Muscle of leg (tissue), 11 donors: ENCODE results near the gene RHEX. TPM values are rescaled to one million over a fixed set of nuclear protein-coding genes. Genes with fewer than 3 reads are reported as not detected.

Experiments
- DNase-seq: peaks from one replicate; pipeline ENCODE4 v3.0.0; 2013
- H3K27ac ChIP-seq: one replicate; pipeline ENCODE4 v1.5.1; 2013; ENCODE audit warnings: mild to moderate bottlenecking, low read length, control low read depth
- H3K27me3 ChIP-seq: one replicate; pipeline ENCODE4 v1.6.1; 2013; ENCODE audit warnings: low read length; ENCODE audit not compliant: control insufficient read depth, insufficient read depth
- H3K36me3 ChIP-seq: one replicate; pipeline ENCODE4 v1.6.1; 2013; ENCODE audit warnings: low read length; ENCODE audit not compliant: control insufficient read depth, insufficient read depth
- H3K4me1 ChIP-seq: one replicate; pipeline ENCODE4 v1.6.1; 2013; ENCODE audit warnings: low read length; ENCODE audit not compliant: control insufficient read depth, insufficient read depth
- H3K4me3 ChIP-seq: one replicate; pipeline ENCODE4 v1.5.1; 2013; ENCODE audit warnings: low read length, control low read depth
- H3K9me3 ChIP-seq: replicated peaks from 2 replicates; pipeline ENCODE4 v1.6.1; 2013; ENCODE audit warnings: low read depth, low read length; ENCODE audit not compliant: control insufficient read depth
- WGBS: methylation state at CpG from one replicate; pipeline ENCODE4 v1.1.5; 2013; ENCODE audit warnings: missing lambda C conversion rate; ENCODE audit not compliant: insufficient coverage; 5-methylcytosine and 5-hydroxymethylcytosine counted together
- polyA plus RNA-seq, 8 donors: library from polyadenylated mRNA; unstranded; fragments of 120-200 nt; gene quantifications; one replicate each; pipeline versions ENCODE4 v1.2.1 to v1.2.3, GENCODE V29; 2013; ENCODE audit warnings: inconsistent platforms in 1 of 8, low replicate concordance in 1 of 8; ENCODE audit not compliant: insufficient read length in 8 of 8, insufficient read depth in 1 of 8
- total RNA-seq: library from RNA; stranded (reverse); fragments of 120-200 nt; gene quantifications from one replicate; pipeline ENCODE4 v1.2.4, GENCODE V29; 2013

The RHEX gene
- total and polyA plus RNA-seq, 9 donors, result 0.17 to 0.65 (median 0.36) TPM

DNA sequence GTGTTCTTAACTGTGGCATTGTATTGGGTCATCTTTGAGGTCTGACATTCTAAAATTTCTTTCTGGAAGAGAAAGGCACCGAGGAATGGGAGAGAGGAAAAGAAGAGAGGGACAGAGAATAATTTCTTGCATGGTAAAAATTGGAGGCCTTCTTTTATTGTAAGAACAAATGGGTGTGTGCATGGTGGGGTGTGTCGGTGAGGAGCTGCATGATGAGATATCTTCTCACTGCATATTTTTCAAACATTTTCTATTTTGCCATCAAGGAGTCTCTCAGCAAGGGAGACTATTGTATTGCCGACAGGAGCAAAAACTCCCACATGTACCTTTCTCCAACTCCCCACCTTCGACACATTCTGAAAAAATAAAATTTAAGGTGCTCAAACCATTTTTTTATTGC, 22.8 kb upstream of the RHEX start:
- 83% methylated on average over 2 of the region's 4 CpGs for WGBS
- Histone ChIP-seq H3K9me3 (peaks cover 3% of the 10 kb centered on the region), H3K27me3 (peaks cover 3% of the 10 kb centered on the region), H3K27ac (no peak overlapping the region), H3K4me3 (no peak overlapping the region), H3K4me1 (peaks cover 3% of the 10 kb centered on the region), H3K36me3 (no peaks in the 10 kb centered on the region)
- no peak for DNase-seq

DNA sequence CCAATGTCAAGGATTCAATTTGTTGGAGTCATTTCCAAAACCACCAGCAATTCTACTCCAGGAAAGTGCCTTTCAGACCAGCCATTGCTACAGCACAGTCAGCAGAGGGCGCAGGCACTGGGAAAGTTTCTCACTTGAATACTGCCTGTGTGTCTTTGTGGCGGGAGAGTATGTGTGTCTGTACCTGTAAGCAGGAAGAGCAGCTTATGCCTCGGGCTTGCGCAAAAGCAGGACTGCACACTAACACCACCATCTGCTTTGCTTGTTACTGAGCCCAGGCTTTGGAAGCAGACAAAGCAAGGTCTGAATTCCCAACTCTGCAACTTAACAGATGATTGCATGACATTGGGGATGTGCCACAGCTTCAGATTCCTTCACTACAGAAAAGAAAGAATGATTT, 22.3 kb upstream of the RHEX start:
- no peak overlapping the region for H3K27ac ChIP-seq
- no peaks in the 10 kb centered on the region for H3K36me3 ChIP-seq
- peaks cover 3% of the 10 kb centered on the region for H3K4me1 ChIP-seq
- H3K4me3 ChIP-seq, result no peak overlapping the region
- H3K9me3 ChIP-seq, result peaks cover 3% of the 10 kb centered on the region
- peak; percentile 86 for DNase-seq
- H3K27me3 ChIP-seq, result peaks cover 4% of the 10 kb centered on the region
- no CpG with 5 or more reads among the region's 4 CpGs for WGBS

DNA sequence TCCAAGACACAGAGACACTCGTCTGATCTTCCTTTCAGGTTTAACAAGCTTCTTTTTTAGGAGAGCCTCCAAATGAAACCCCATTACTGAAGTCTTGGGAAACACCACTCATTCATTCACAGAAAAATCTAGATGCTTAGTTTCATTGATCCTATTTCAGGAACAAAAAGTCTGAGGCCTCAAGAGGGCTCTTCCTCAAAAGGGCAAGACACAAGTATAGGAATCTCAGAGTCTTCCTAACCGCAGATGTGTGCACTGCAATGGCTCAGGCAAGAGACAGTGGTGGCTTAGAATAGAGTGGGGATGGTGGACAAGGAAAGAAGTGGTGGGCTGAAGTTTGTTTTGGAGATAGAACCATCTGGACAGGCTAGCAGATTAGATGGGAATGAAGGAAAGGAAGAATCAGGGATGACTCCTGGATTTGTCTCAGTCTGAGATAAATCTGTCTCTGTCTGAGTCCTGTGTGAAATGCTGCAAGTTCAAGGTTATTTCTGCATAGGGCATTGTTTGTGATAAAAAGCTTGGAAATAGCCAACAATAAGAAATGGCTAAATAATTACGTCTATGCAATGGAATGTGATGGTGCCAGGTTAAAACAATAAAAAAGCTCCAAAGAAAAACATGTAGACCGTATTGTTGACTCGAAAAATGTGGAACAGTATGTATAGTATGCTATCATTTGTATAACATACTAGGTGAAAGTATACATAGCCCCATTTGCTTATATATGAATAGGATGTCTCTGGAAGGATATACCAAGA, 20.4 kb upstream of the RHEX start:
- DNase-seq, result peak; percentile 35
- no peaks in the 10 kb centered on the region for H3K36me3 ChIP-seq

DNA sequence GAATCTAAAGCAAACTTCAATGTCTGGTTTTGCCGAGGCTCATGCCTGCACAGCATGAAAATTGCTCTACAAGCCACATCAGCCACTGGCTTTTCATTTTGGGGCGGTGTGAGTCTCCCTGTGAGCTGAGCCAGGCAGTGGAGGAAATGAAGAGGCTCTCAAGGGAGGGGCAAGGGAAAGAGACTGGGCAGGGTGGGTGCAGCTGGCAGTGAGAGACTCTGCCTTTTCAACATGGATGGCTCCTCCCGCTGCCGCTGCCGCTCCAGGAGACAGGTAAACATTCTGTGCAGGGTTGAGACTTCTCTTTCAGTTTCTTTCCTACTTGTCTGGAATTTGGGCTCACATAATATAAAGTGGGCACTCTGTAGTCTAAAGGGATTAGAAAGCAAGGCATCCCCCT, 17.9 kb upstream of the RHEX start:
- H3K27ac ChIP-seq, result no peak overlapping the region
- 18% methylated on average over 2 of the region's 5 CpGs for WGBS

More for the DNA sequence above, 20.4 kb upstream of the RHEX start:
- H3K9me3 ChIP-seq, result peaks cover 3% of the 10 kb centered on the region
- peaks cover 4% of the 10 kb centered on the region for H3K27me3 ChIP-seq
- H3K4me1 ChIP-seq, result peaks cover 5% of the 10 kb centered on the region
- WGBS, result 49% methylated on average over 2 of the region's 5 CpGs
- no peak overlapping the region for H3K27ac ChIP-seq
- H3K4me3 ChIP-seq, result no peak overlapping the region

DNA sequence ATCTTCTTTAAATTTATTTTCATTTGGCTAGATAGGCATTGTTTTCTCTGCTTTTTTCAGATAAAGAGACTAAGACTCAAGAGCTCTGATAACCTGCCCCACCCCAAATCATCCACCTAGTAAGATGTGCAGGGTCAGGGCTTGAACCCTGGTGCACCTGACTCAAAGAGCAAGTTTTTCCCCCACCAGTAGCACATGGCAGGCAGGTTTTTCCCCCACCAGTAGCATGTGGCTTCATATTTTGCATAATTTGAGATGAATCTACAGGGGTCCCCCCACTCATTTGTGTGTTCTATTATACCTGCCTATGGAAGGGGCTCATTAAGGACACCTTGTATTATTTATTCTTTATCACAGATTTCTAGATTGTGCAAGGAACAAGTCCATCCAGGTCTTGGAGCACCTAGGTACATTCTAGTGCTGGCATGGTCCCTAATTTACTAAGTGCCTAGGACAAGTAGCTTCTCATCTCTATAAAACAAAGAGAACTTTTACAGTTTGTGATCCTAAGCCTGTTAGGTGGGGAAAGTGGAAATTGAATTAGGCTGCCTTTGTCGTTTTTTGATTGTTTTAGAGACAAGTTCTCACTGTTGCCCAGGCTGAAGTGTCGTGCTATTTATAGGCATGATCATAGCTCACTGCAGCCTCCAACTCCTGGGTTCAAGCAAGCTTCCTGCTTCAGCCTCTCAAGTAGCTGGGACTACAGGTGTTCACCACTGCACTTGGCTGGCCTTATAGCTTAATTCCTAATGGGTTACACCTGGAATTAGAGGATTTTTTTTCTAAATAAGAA, 16.1 kb upstream of the RHEX start:
- H3K36me3 ChIP-seq, result no peaks in the 10 kb centered on the region
- H3K27ac ChIP-seq, result no peak overlapping the region
- H3K4me1 ChIP-seq, result peaks cover 5% of the 10 kb centered on the region
- H3K27me3 ChIP-seq, result peaks cover 15% of the 10 kb centered on the region
- peaks cover 3% of the 10 kb centered on the region for H3K9me3 ChIP-seq
- DNase-seq, result no peak
- no peak overlapping the region for H3K4me3 ChIP-seq
- 32% methylated on average over 2 of the region's 2 CpGs for WGBS

More for the DNA sequence above, 17.9 kb upstream of the RHEX start:
- Histone ChIP-seq H3K4me3 (no peak overlapping the region), H3K36me3 (no peaks in the 10 kb centered on the region), H3K27me3 (peaks cover 7% of the 10 kb centered on the region), H3K4me1 (peaks cover 8% of the 10 kb centered on the region), H3K9me3 (peaks cover 3% of the 10 kb centered on the region)
- no peak for DNase-seq

DNA sequence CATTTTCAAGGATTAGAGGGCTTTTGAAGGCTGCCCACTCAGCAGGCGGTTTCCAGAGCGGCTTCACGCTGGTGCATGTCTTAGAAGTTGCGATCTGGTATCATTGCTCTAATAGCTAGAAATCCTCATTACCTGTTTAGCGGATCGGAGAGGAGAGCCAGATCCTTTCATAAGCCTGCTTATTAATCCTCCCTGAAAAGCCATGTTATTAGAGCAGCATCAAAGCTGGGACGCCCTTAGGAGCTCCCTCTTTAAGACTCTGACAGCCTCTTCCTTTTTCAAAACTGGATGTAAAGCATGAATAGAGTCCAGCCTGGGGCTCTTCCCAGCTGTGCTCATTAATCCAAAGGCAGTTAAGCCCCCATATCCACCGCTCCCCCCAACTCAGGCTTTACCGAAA, 15.4 kb upstream of the RHEX start:
- Histone ChIP-seq H3K4me3 (no peak overlapping the region), H3K4me1 (peaks cover 5% of the 10 kb centered on the region), H3K9me3 (peaks cover 3% of the 10 kb centered on the region), H3K36me3 (no peaks in the 10 kb centered on the region), H3K27me3 (peaks cover 15% of the 10 kb centered on the region), H3K27ac (no peak overlapping the region)
- DNase-seq, result no peak
- 70% methylated on average over 7 of the region's 9 CpGs for WGBS

DNA sequence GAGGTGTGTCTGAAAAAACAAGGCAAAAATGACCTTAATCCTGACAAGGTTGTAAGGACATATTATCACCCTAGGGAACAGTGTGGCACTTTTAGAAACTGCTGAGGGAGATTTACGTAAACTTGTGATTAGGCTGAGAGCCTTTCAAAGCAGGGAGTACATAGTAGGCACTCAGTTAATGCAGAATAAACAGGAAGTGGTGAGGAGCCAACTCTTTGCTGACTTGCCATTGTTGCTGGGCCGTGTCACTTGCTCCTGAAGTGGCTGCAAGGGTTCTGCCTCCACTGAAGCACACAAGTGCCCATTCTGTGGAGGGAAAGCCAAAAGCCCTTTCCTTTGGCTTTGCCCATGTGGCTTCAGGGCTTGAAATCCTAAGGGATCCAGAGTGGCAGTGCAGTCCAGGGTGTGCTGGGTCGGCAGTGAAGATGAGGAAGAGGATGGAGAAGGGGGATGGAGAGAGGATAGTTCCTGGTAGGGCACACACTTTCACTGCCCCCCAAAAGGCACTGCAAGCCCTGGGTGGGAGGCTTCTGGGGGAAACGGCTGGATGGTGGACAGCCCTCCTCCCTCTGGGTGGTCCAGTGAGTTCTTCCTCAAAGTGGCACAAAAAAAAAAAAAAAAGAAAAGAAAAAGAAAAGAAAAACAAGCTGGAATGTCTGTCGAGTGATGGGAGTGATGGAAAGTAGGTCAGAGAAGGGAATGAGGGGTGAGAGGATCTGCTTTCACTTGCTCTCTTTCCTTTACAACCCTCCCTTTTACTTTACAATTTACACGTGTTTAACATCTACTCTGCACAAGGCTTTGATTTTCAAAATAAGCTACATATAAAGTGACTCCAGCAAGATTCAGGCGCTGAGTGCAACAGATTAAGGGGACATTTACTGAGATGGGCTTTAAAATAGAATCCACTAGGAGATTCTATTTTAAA, 13.7 kb upstream of the RHEX start:
- DNase-seq, result no peak
- H3K27me3 ChIP-seq, result peaks cover 15% of the 10 kb centered on the region
- no peak overlapping the region for H3K4me3 ChIP-seq
- H3K36me3 ChIP-seq, result no peaks in the 10 kb centered on the region
- H3K27ac ChIP-seq, result no peak overlapping the region
- WGBS, result 52% methylated on average over 2 of the region's 7 CpGs
- H3K4me1 ChIP-seq, result peaks cover 5% of the 10 kb centered on the region
- H3K9me3 ChIP-seq, result no peaks in the 10 kb centered on the region

DNA sequence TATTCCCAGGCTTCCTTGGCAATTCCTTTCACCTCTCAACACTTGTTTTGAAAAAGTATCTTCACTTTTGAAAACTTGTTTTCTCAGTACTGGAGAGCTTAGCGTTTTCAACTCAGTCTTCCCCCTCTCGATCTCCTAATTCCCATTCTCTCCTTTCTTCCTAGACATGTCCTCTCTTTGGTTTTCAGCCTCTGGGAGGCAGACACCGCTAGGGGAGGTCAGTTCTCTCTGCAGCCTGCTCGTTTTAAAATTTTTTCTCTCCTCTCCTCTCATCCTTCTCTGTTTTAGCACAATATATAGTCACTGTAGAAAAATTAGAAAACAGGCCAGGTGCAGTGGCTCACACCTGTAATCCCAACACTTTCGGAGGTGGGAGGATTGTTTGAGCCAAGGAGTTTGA, 12.6 kb upstream of the RHEX start:
- no peaks in the 10 kb centered on the region for H3K36me3 ChIP-seq
- H3K27me3 ChIP-seq, result peaks cover 11% of the 10 kb centered on the region
- DNase-seq, result no peak
- H3K9me3 ChIP-seq, result no peaks in the 10 kb centered on the region
- 20% methylated on average over 2 of the region's 5 CpGs for WGBS
- H3K4me1 ChIP-seq, result peaks cover 5% of the 10 kb centered on the region
- no peak overlapping the region for H3K27ac ChIP-seq
- no peak overlapping the region for H3K4me3 ChIP-seq

DNA sequence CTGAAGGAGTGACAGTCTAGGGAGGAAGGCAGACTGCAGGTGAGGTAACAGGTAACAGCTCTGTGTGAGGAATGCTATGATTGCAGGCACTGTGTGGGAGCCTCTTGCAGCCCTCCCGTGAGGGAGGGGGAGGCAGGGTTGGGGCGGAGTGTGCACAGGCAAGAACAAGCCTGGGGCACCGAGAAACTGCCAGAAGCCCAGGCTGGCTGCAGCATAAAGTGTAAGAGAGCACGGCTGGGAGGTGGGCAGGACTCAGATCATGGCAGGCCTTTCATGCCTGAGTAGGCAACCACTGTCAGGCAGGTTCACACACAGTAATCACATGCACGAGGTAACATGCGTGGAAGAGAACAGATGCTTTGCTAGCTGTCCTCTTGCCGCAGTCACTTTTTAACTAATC, 11.3 kb upstream of the RHEX start:
- peaks cover 11% of the 10 kb centered on the region for H3K27me3 ChIP-seq
- WGBS, result 6% methylated on average over 3 of the region's 7 CpGs
- no peaks in the 10 kb centered on the region for H3K9me3 ChIP-seq
- H3K36me3 ChIP-seq, result no peaks in the 10 kb centered on the region
- DNase-seq, result no peak
- H3K4me1 ChIP-seq, result peaks cover 5% of the 10 kb centered on the region
- H3K27ac ChIP-seq, result no peak overlapping the region
- no peak overlapping the region for H3K4me3 ChIP-seq

DNA sequence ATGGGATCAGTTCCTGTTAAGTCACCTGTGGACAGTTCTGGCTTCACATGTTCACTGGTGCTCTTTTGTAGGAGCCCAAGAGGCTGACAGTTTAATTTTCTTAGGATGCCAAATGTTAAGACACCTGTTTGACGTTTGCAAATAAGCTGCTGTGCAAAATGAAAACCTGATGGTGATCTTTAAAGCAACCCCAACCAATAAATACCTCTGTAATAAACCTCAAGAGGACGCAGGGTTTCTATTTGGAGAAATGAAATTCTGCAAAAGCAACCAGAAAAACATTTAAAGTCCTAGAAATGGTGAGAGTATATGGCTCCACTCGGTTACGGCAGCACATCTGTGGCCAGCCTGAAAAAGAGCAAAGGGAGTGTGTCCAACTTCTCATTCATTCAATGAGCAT, 5.7 kb upstream of the RHEX start:
- H3K27me3 ChIP-seq, result peaks cover 3% of the 10 kb centered on the region
- 26% methylated on average over 2 of the region's 4 CpGs for WGBS
- no peak overlapping the region for H3K27ac ChIP-seq
- DNase-seq, result no peak
- H3K9me3 ChIP-seq, result no peaks in the 10 kb centered on the region
- H3K4me1 ChIP-seq, result no peaks in the 10 kb centered on the region
- no peak overlapping the region for H3K4me3 ChIP-seq
- no peaks in the 10 kb centered on the region for H3K36me3 ChIP-seq
